Activated T-cell treated with anti-CD3 and anti-CD28 coated beads for 24 hours (primary cell): ENCODE data around the gene NAV2.
"Not testable (repeated sequence)": the region's sequence is repeated elsewhere in the genome, so short reads cannot be mapped to it uniquely, and the experiment has no call there.

Experiments used
- DNase-seq: peaks from one replicate; pipeline ENCODE4 v3.0.0-alpha.2; 2020; ENCODE audit warnings: low read depth

The NAV2 gene

GRCh38 chr11:20002312-20003216 is 289.9 kb downstream of the NAV2 start:
- no peak for DNase-seq

GRCh38 chr11:20003351-20003750 is 290.7 kb downstream of the NAV2 start:
- DNase-seq: no peak

- no peak for DNase-seq
These were observed 292.2 kb downstream of the NAV2 start for GRCh38 chr11:20004866-20005265.

GRCh38 chr11:20005747-20006146 is 293.1 kb downstream of the NAV2 start:
- no peak for DNase-seq

DNA sequence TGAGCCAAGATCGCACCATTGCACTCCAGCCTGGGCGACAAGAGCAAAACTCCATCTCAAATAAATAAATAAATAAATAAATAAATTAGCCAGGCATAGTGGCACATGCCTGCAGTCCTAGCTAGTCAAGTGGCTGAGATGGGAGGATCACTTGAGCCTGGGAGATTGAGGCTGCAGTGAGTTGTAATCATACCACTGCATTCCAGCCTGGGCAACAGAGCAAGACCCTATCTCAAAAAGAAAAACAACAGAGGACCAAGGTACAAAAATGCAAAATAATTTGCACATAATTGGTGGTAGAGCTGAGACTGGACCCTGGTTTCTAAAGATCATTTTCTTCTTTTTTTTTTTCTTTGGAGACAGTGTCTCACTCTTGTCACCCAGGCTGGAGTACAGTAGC is 294.0 kb downstream of the NAV2 start:
- DNase-seq: not testable (repeated sequence)

- DNase-seq: no peak
These were observed 294.7 kb downstream of the NAV2 start for GRCh38 chr11:20007386-20007785.

GRCh38 chr11:20008190-20008870 is 295.7 kb downstream of the NAV2 start:
- DNase-seq: no peak

DNA sequence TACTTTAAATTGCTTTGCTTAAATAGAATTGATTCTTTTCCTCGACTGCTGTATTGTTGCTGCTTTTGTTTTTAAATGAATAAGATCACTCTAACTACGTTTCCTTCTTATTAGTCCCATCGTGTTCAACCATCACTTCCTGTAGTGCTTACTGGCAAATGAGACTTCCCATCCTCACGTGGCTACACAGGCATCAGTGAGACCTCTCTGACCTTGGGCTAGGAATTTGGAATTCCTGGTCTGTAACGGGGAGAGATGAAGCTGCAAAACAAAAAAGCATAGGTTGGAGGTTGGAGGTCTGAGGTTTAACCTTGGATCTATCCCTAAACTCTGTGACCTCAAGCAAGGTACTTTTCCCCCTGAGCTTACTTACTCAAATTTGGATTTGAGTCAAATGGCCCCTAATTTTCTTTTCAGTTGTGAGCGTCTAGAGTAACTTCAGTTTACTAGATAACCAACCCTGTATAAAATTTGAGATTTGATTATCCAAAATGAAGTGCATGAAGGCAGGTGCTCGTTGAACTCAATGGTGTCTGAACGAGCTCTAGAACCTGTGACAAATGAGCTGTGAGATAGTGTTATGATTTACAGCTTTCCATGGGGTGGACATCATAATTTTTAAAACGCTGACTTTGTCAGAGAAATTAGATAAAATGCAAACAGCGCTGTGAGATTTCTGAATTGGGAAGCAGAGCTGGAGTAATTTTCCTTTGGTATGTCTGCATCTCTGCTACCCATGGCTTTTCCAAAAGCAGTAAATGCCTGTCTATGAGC is 296.4 kb downstream of the NAV2 start:
- no peak for DNase-seq

DNA sequence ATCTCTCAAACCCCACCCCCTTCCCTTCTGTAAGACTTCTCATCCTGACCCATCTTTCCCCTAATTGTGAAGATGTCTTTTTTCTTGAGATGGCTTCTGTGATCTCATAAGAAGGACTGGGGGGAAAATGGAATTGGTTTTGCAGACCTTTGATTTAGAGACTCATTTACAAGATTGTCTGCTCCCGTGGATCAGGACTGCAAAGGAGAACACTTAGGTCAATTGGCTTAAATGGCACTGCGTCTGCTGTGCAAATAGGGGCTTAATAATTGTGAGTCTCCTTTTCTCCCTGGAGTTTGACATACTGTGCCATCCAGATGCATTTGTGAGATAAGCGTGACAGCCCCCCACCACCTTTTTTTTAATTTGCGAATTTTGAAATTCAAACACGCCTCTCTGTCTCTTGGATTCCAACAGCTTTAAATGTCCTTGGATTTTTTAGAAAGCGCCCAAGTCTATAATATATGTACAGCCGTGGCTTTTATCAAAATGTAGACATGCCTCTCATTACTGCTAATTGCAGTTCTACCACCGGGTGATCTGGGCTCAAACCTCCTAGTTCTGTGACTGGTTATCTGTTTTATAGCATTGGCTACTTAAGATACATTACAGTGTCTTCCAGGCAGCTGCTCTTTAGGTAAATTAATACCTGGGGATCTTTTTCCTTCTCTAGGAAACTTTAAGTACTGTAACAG is 297.7 kb downstream of the NAV2 start:
- no peak for DNase-seq

DNA sequence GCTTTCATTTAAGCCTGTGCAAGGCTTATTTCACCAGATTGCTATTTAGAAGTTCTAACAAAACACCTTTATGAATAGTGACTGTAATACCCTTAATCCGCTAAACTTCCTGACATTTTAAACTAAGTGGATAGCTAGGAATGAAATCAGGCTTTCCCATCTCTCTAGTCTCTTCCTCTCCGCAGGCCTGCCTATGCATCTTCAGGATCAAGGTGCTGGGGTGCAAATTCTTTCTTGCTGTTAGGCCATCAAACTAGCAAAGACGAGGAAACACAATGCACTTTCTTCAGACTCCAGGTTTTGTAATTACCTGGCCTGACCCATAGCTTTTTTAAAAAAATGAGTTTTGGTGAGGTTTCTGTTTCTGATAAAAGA is 298.2 kb downstream of the NAV2 start:
- DNase-seq: no peak

DNA sequence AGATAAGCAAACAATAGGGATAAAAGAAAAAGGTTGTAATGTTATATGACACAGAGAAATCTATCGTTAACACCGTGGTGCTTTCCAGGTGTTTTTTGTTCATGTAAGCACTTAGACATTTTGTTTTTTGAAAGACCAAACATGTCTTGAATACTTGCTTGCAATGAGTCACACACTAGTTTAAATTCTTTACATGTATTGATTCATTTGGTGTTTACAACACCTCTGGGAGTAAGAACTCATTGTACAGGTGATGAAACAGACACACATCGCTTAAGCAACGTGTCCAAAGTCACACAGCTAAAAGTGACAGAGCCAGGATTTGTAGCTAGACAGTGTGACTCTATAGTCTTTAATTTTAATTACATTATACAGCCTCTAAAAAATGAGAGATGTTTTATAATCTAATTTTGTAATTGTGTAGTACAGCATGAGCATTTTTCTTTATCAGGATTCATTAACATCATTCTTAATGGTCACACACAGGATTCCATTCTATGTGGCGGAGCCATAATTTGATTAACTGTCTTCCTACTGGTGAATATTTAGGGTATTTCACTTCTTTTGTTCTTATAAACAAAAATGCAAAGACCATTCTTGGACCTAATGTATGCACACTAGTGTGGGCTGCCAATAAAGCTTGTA is 298.8 kb downstream of the NAV2 start:
- no peak for DNase-seq

DNA sequence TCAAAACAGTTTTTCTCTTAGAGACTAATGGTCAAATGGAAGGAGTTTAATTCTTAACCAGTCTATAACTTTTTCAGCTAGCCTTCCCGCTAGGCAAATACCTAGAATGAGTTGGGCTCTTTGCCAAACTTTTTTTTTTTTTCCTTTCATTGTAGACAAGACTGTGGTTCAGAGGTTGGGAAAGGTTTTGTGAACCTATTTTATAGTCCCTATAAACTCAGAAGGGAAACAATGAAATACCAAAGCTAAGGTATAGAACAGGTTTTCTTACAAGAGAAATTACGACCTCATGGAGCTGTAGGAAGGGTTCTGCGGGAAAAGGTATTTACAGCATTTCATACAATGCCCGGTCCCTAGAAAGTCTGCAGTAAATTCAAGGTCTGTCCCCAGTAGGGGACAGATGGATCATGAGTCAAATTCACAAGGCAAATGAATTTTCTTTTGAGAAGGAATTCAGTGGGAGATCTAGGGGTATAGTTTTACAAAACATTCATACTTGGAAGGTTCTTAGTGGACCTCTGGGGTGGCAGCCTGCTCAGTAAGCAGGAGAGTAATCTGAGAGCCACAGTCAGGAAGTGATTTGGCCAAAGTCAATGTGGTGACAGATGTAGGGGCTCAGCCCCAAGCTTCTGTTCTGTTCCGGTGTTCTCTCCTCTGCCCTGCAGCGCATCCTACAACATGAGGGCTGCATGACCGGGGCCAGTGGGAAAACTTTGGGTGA is 300.9 kb downstream of the NAV2 start:
- no peak for DNase-seq

DNA sequence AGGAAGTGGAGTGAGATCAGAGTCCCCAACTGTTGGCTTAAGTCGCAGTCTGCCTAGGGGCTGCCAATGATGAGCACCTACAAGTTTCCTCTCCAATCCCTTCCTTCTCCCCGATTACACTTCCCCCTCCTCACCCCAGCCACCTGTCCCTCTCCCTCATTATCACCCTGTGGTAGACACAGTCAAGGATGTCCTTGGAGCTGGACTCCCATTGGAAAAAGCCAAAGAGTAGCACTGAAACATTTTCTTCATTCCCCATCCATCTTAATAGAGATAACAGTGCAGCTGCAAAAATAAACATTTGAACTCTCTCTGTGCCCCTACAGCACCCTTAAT is 301.4 kb downstream of the NAV2 start:
- DNase-seq: no peak

- DNase-seq: no peak
These were observed 302.5 kb downstream of the NAV2 start for GRCh38 chr11:20015101-20015500.

DNA sequence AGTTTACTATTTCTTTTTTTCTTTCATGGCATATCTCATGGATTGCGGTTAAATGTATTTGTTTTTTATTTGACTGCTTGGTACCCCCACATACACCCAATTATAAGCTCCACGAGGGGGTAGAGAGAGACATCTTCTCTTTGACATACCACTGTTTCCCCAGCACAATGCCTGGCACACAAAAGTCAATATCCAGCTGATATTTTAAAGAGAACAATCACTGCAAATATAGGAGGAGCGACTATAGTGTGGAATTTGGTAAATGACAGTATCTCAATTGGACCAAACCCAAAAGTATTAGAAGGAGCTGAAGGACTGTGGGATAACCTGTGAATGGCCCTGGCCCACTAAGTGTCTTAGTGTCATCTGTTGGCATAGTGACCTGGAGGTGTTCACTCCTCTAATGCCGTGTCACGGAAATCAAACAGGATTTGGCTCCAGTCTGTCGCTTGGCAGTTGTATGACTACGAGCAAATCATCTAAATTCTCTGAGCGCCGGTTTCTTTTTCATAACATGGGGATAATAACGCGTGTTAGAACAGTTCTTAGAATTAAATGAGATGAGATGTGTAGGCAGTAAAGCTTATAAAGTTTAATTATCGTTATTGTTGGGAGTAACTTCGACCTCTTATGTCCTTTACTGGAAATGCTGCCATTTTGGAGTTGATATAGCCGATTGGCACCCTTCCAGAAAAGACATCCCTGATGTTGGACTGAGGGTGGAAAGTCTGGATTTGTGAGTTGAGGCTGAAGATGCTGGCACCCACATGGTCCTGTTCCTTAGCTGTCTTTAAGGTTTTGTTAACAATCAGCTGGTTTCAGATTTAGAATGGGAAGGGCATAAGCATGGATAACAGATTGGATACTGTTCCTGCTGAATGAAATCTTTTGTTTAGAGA is 303.1 kb downstream of the NAV2 start:
- DNase-seq: no peak

GRCh38 chr11:20016526-20016925 is 303.9 kb downstream of the NAV2 start:
- DNase-seq: no peak

- DNase-seq: no peak
These were observed 304.7 kb downstream of the NAV2 start for GRCh38 chr11:20017320-20017719.

GRCh38 chr11:20020198-20020597 is 307.6 kb downstream of the NAV2 start:
- no peak for DNase-seq

DNA sequence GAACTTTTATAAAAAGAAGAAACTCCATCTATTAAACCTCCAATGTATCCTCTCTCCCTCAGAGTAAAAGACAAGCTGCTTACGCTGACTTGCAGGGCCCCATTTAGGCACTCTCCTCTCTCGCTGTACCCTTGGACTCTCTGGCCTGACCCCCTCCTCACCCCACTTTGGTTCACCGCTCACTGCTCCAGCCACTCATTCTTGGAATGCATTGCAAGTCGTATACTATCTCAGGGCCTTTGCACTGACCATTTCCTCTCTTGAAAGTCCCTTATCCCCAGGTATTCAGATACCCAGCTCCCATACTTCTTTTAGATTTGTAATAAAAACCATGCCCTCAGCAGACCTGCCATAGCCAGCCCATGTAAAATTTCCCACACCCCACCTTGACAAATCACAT is 308.1 kb downstream of the NAV2 start:
- no peak for DNase-seq

- DNase-seq: no peak
These were observed 308.6 kb downstream of the NAV2 start for GRCh38 chr11:20021212-20021611.
